K562 (cell line): ENCODE measurements around the gene APC. TPM values are rescaled to one million over a fixed set of nuclear protein-coding genes. Genes with fewer than 3 reads are reported as not detected.

Source experiments
- DPF2 ChIP-seq: fragments of 450-650 bp; IDR thresholded peaks from 2 replicates; pipeline ENCODE4 v1.6.1; 2016
- HNRNPK ChIP-seq: fragments of 200-400 bp; formaldehyde crosslinking; IDR thresholded peaks from one replicate; pipeline ENCODE4 v1.6.1; 2018; ENCODE audit warnings: mild to moderate bottlenecking, low read depth, low read length; ENCODE audit not compliant: poor library complexity, severe bottlenecking
- MEIS2 ChIP-seq: fragments of 450-650 bp; IDR thresholded peaks from 2 replicates; pipeline ENCODE4 v1.6.1; 2014; ENCODE audit warnings: mild to moderate bottlenecking; ENCODE audit not compliant: partially characterized antibody
- NBN ChIP-seq: fragments of 450-650 bp; IDR thresholded peaks from 2 replicates; pipeline ENCODE4 v1.6.1; 2016; ENCODE audit warnings: low read depth, mild to moderate bottlenecking
- SMC3 ChIP-seq: conservative IDR thresholded peaks from 2 replicates; pipeline ENCODE4 v1.6.1; 2011; ENCODE audit warnings: low read depth, low read length, improper control_type of control experiment; ENCODE audit not compliant: insufficient read depth
- STAG1 ChIP-seq: sonication (generic); formaldehyde crosslinking; IDR thresholded peaks from 2 replicates; pipeline ENCODE4 v1.5.0; 2020; ENCODE audit warnings: missing genetic modification reagents, borderline replicate concordance
- ZBTB49 ChIP-seq: sonication (generic); formaldehyde crosslinking; IDR thresholded peaks from 2 replicates; pipeline ENCODE4 v1.8.0; 2022; ENCODE audit warnings: missing genetic modification reagents, mild to moderate bottlenecking, borderline replicate concordance
- ZNF407 ChIP-seq: fragments of 450-650 bp; IDR thresholded peaks from 2 replicates; pipeline ENCODE4 v1.6.1; 2016; ENCODE audit warnings: low read depth
- ZNF444 ChIP-seq: fragments of 250-450 bp; sonication (Bioruptor Pico); IDR thresholded peaks from 2 replicates; pipeline ENCODE4 v1.4.0; 2020; ENCODE audit warnings: mild to moderate bottlenecking, moderate library complexity
- ZNF589 ChIP-seq: fragments of 200-800 bp; sonication (Bioruptor generic); IDR thresholded peaks from 2 replicates; pipeline ENCODE4 v1.6.1; 2016; ENCODE audit warnings: low read depth, missing genetic modification characterization, missing compliant biosample characterization
- ZNF707 ChIP-seq: fragments of 250-450 bp; sonication (Bioruptor Pico); conservative IDR thresholded peaks from 2 replicates; pipeline ENCODE4 v1.8.0; 2022; ENCODE audit warnings: inconsistent platforms, mild to moderate bottlenecking, moderate library complexity
- polyA plus RNA-seq, 8 experiments: library from polyadenylated mRNA; depleted of rRNA in 4 of 8; stranded (reverse) in 5 of 8; unstranded in 3 of 8; fragments of >200 nt; fragmentation: Nextera tagmentation in 2 of 8; fragmentation: Illumina TruSeq in 1 of 8; extraction: Ambion mirVana in 2 of 8; extraction: Trizol in 1 of 8; gene quantifications; 2 replicates each; pipeline versions ENCODE4 v1.2.1 to v1.2.3, GENCODE V29; 2011 to 2014; ENCODE audit warnings: inconsistent platforms in 1 of 8, missing spikeins in 1 of 8
- total RNA-seq, 7 experiments: library from RNA; depleted of rRNA in 6 of 7; stranded (reverse); fragments of >200 nt in 6 of 7; fragmentation: Illumina TruSeq in 2 of 7; extraction: Trizol in 2 of 7; gene quantifications; 2 replicates each; pipeline versions ENCODE4 v1.2.1 to v1.2.3, GENCODE V29; 2011 to 2021; ENCODE audit warnings: low replicate concordance in 1 of 7
- TF ChIP-seq, protein P1 (sequence below): fragments of 250-450 bp; sonication (Bioruptor Pico); IDR thresholded peaks from 2 replicates; pipeline ENCODE4 v1.9.0; 2021; ENCODE audit warnings: mild to moderate bottlenecking, inconsistent platforms
- TF ChIP-seq, protein P2 (sequence below): fragments of 250-450 bp; sonication (Bioruptor Pico); IDR thresholded peaks from 2 replicates; pipeline ENCODE4 v1.6.1; 2021; ENCODE audit warnings: mild to moderate bottlenecking

The APC gene
- total and polyA plus RNA-seq, 9 of the 15 experiments (the other 6 are each of a cell fraction or from before 2014, with no cell fraction given) = 5.7 to 29.5 (median 15.4) TPM

- TF ChIP-seq HNRNPK (no peak), DPF2 (peak; percentile 39), NBN (0 out of 2 replicates have a peak, but pooled peaks have one; percentile 44), ZNF407 (no peak), ZNF444 (CRISPR knock-in tag) (no peak), ZNF589 (CRISPR knock-in tag) (peak; percentile 86; the same call in 1 of the 2 replicates), SMC3 (0 out of 2 replicates have a peak, but pooled peaks have one; percentile 23), MEIS2 (peak; percentile 76), STAG1 (CRISPR knock-in tag) (peak; percentile 60; the same call in 1 of the 2 replicates), ZNF707 (no peak), ZBTB49 (CRISPR knock-in tag) (peak; percentile 97)
- TF ChIP-seq, protein P1, sequence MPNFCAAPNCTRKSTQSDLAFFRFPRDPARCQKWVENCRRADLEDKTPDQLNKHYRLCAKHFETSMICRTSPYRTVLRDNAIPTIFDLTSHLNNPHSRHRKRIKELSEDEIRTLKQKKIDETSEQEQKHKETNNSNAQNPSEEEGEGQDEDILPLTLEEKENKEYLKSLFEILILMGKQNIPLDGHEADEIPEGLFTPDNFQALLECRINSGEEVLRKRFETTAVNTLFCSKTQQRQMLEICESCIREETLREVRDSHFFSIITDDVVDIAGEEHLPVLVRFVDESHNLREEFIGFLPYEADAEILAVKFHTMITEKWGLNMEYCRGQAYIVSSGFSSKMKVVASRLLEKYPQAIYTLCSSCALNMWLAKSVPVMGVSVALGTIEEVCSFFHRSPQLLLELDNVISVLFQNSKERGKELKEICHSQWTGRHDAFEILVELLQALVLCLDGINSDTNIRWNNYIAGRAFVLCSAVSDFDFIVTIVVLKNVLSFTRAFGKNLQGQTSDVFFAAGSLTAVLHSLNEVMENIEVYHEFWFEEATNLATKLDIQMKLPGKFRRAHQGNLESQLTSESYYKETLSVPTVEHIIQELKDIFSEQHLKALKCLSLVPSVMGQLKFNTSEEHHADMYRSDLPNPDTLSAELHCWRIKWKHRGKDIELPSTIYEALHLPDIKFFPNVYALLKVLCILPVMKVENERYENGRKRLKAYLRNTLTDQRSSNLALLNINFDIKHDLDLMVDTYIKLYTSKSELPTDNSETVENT (CRISPR knock-in tag) = no peak
- TF ChIP-seq, protein P2, sequence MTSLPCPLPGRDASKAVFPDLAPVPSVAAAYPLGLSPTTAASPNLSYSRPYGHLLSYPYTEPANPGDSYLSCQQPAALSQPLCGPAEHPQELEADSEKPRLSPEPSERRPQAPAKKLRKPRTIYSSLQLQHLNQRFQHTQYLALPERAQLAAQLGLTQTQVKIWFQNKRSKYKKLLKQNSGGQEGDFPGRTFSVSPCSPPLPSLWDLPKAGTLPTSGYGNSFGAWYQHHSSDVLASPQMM = no peak
These were observed 123.4 kb downstream of the APC start, which contains the start of gene SRP19 (continued) for GRCh38 chr5:112860929-112861637.
